Esophagus squamous epithelium (tissue), 5 donors: ENCODE measurements around the gene RNF207. TPM values are rescaled to one million over a fixed set of nuclear protein-coding genes. Genes with fewer than 3 reads are reported as not detected.
A peak's percentile ranks its signal among the peaks of the same experiment; 100 is the strongest.

Source experiments
- DNase-seq: peaks from one replicate; lab custom pipeline; 2025; lab: John Stamatoyannopoulos, UW
- H3K27ac ChIP-seq, 4 donors: fragments of 200-600 bp; sonication (generic); one replicate each; pipeline ENCODE4 v1.5.1; 2016 to 2019; ENCODE audit warnings: mild to moderate bottlenecking in 1 of 4
- H3K27me3 ChIP-seq, 4 donors: fragments of 200-600 bp; sonication (generic); 1 replicate in 3 of 4; 2 replicates in 1 of 4; pipeline versions ENCODE4 v1.5.1 to v1.6.0; 2017 to 2021; ENCODE audit warnings: antibody characterized with exemption in 1 of 4
- H3K36me3 ChIP-seq, 3 donors: fragments of 200-600 bp; sonication (generic); one replicate each; pipeline ENCODE4 v1.5.1; 2016 to 2019
- H3K4me1 ChIP-seq, 3 donors: fragments of 200-600 bp; sonication (generic); one replicate each; pipeline ENCODE4 v1.5.1; 2017 to 2019
- H3K4me3 ChIP-seq, 4 donors: fragments of 200-600 bp; sonication (generic); 1 replicate in 3 of 4; 2 replicates in 1 of 4; pipeline ENCODE4 v1.5.1; 2016 to 2019; ENCODE audit warnings: mild to moderate bottlenecking in 2 of 4, moderate library complexity in 1 of 4
- H3K9me3 ChIP-seq, 3 donors: fragments of 200-600 bp; sonication (generic); one replicate each; pipeline ENCODE4 v1.5.1; 2016 to 2019
- POLR2A ChIP-seq, 4 donors: fragments of 450-650 bp; IDR thresholded peaks; one replicate each; pipeline ENCODE4 v1.6.1; 2017; ENCODE audit warnings: antibody characterized with exemption in 4 of 4, mild to moderate bottlenecking in 4 of 4, moderate library complexity in 3 of 4
- WGBS, 2 donors: methylation state at CpG; one replicate each; pipeline ENCODE4 v1.1.5; 2018; 5-methylcytosine and 5-hydroxymethylcytosine counted together
- intact Hi-C: fragments of 100-400 bp; cut with DNase I; formaldehyde crosslinking; loops from one replicate; pipeline ENCODE4 v1.15.0; 2022
- total RNA-seq, 4 donors: library from RNA; depleted of rRNA; stranded (reverse); fragments of >200 nt; gene quantifications; one replicate each; pipeline ENCODE4 v1.1.0, GENCODE V29; 2016
- TF ChIP-seq, protein P1 (sequence below), 6 experiments: fragments of 450-650 bp in 4 of 6; fragments of 200-600 bp in 2 of 6; sonication (generic) in 2 of 6; IDR thresholded peaks; one replicate each; pipeline ENCODE4 v1.5.1; 2016 to 2019; ENCODE audit warnings: antibody characterized with exemption in 6 of 6, mild to moderate bottlenecking in 4 of 6, moderate library complexity in 4 of 6
- donor health status: DM: yes; HTN: yes; CAD: no.

Gene RNF207
- total RNA-seq, 4 donors from 2014 or later, result 6.6 to 43.3 (median 23.3) TPM

DNA sequence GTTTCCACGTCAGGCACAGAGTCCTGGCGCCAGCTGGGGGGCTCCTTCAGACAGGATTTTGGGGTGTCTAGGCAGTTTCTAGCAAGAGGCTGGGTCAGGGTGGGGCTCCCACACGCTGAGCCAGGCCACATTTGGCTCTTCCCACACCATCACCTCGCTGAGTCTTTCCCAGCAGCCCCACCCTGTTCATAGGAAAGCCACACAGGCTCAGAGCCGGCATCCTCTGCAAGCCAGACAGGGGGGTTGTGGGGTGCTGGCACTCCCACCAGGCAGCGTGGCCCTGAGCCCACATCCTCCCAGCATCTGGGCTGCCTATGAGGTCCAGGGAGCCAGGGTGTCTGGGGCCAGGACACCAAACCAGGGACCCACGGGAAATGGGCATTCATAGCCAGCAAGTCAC is 57.8 kb downstream of the RNF207 start:
- TF ChIP-seq POLR2A (IDR thresholded peaks at IDR 0.05), result no peak
- Histone ChIP-seq H3K27ac (peak overlapping the region in 1 of 4 donors; percentile 13), H3K4me1 (peaks cover 25 to 58% (median 27%) of the 10 kb centered on the region in 3 donors), H3K36me3 (no peaks in the 10 kb centered on the region), H3K4me3 (no peak overlapping the region), H3K9me3 (no peaks in the 10 kb centered on the region), H3K27me3 (peaks cover 0 to 30% (median 0%) of the 10 kb centered on the region in 4 donors)
- WGBS, 2 donors, result 20 to 36% methylated on average over 1 to 5 of the region's 7 CpGs
- DNase-seq, result no peak
- intact Hi-C loops, result no loop called here

DNA sequence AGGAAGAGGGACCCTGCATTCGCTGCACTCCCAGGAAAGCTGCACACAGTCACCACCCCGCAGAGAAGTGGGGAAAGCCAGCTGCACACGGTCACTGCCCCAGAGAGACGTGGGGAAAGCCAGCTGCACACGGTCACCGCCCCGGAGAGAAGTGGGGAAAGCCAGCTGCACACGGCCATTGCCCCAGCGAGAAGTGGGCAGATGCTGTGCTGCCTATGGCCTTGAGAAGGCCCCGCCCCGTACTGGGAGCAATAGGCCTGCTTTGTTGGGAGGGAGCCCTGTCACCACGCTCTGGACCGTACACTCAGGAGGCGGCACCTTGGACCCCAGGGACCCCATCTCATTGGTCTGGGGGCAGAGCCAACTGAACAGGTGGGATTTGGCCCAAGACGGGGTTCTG is 59.2 kb downstream of the RNF207 start:
- Histone ChIP-seq H3K27ac (no peak overlapping the region), H3K9me3 (no peaks in the 10 kb centered on the region), H3K27me3 (peaks cover 0 to 21% (median 0%) of the 10 kb centered on the region in 4 donors), H3K36me3 (no peaks in the 10 kb centered on the region), H3K4me3 (no peak overlapping the region), H3K4me1 (peaks cover 14 to 48% (median 15%) of the 10 kb centered on the region in 3 donors)
- no peak for TF ChIP-seq POLR2A (IDR thresholded peaks at IDR 0.05)
- TF ChIP-seq, protein P1, sequence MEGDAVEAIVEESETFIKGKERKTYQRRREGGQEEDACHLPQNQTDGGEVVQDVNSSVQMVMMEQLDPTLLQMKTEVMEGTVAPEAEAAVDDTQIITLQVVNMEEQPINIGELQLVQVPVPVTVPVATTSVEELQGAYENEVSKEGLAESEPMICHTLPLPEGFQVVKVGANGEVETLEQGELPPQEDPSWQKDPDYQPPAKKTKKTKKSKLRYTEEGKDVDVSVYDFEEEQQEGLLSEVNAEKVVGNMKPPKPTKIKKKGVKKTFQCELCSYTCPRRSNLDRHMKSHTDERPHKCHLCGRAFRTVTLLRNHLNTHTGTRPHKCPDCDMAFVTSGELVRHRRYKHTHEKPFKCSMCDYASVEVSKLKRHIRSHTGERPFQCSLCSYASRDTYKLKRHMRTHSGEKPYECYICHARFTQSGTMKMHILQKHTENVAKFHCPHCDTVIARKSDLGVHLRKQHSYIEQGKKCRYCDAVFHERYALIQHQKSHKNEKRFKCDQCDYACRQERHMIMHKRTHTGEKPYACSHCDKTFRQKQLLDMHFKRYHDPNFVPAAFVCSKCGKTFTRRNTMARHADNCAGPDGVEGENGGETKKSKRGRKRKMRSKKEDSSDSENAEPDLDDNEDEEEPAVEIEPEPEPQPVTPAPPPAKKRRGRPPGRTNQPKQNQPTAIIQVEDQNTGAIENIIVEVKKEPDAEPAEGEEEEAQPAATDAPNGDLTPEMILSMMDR (IDR thresholded peaks at IDR 0.05), result no peak
- intact Hi-C loops, result no loop called here
- WGBS, 2 donors, result 88 to 94% methylated on average over 5 to 8 of the region's 15 CpGs
- no peak for DNase-seq

DNA sequence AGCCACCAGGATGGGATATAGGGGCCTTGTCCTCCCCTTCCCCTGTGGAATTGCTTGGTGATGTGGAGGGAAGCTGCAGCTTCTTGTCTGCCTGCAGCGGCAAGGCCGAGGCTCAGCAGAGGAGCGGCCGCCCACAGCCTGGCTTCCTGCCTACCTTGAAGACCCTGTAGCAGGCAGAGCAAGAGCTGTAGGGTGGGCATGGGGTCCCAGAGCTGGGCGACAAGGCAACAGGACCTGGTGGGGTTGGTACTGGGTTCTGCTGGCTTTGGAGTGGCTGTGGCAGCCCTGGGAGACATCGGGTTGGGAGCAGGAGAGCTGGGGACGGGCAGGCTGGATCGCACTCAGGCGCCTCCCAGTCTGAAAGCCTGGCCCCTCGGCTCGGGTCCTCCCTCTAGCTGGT is 60.7 kb downstream of the RNF207 start:
- Histone ChIP-seq H3K4me1 (peaks cover 3 to 46% (median 11%) of the 10 kb centered on the region in 3 donors), H3K4me3 (no peak overlapping the region), H3K36me3 (no peaks in the 10 kb centered on the region), H3K9me3 (no peaks in the 10 kb centered on the region), H3K27ac (no peak overlapping the region), H3K27me3 (peaks cover 0 to 8% (median 0%) of the 10 kb centered on the region in 4 donors)
- 82 to 84% methylated on average over 6 to 11 of the region's 11 CpGs for WGBS, 2 donors
- TF ChIP-seq, protein P1 (IDR thresholded peaks at IDR 0.05), result no peak
- TF ChIP-seq POLR2A (IDR thresholded peaks at IDR 0.05), result no peak
- no peak for DNase-seq
- intact Hi-C loops, result no loop called here

DNA sequence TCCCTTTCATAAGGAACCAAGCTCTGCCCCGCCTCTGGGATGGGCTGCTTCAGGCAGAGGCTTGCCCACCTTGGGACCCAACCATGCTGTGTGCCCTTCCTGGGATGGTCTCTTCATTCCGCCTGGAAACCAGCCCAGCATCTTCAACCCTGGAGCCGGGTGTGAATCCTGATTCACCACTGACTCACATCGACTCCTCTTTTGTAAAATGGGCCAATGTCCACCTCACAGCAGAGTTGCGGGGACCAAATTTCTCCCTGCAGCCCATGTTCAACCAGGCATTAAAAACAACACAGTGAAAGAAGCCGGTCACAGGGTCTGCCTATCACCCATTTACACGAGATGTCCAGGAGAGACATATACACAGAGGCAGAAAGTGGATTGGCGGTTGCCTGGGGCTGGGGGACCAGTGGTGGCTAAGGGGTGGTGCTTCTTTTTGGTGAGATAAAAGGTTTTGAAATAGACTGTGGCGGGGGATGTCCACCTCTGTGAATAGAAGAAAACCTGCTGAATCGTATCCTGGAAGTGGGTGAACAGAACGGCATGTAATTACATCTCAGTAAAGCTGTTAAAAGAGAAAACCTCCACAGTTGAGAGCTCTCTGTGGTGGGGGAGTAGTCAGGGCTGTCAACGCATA is 61.9 kb downstream of the RNF207 start:
- Histone ChIP-seq H3K9me3 (no peaks in the 10 kb centered on the region), H3K36me3 (no peaks in the 10 kb centered on the region), H3K4me1 (peaks cover 3 to 46% (median 16%) of the 10 kb centered on the region in 3 donors), H3K27me3 (peaks cover 0 to under 1% (median 0%) of the 10 kb centered on the region in 4 donors), H3K27ac (no peak overlapping the region), H3K4me3 (no peak overlapping the region)
- intact Hi-C loops, result no loop called here
- WGBS, 2 donors, result 62 to 65% methylated on average over 12 of the region's 12 CpGs
- TF ChIP-seq, protein P1 (IDR thresholded peaks at IDR 0.05), result no peak
- no peak for TF ChIP-seq POLR2A (IDR thresholded peaks at IDR 0.05)
- no peak for DNase-seq

DNA sequence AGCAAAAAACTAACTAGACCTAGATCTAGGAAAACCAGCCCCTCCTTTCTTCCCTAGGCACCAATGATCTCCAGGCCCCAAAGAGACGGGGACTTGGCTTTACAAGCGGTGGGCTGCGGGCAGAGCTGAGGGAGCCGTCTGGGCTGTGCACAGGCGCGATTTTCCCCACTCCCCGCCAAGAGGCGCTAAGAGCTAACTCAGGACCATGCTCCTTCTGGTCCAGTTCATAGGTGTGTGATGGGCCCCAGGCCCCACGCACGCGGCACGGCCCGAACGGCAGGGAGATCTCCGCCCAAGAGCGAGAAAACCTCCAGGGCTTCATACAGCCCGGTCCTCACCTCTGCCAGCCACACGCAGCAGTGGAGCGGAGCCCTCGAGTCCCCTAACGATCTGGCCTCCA is 62.5 kb downstream of the RNF207 start:
- Histone ChIP-seq H3K4me1 (peaks cover 3 to 46% (median 17%) of the 10 kb centered on the region in 3 donors), H3K9me3 (no peaks in the 10 kb centered on the region), H3K4me3 (no peak overlapping the region), H3K36me3 (no peaks in the 10 kb centered on the region), H3K27ac (no peak overlapping the region), H3K27me3 (no peaks in the 10 kb centered on the region)
- 78 to 94% methylated on average over 2 to 6 of the region's 21 CpGs for WGBS, 2 donors
- TF ChIP-seq, protein P1 (IDR thresholded peaks at IDR 0.05), result no peak
- no peak for TF ChIP-seq POLR2A (IDR thresholded peaks at IDR 0.05)
- intact Hi-C loops, result no loop called here
- DNase-seq, result no peak
